GM18858 (cell line): ENCODE data around the gene MICOS13.
"Not testable (repeated sequence)": the region's sequence is repeated elsewhere in the genome, so short reads cannot be mapped to it uniquely, and the experiment has no call there.

Experiments
- ATAC-seq: cut with Tn5 transposase; IDR thresholded peaks from one replicate; pipeline ENCODE4 v1.9.1; 2021; ENCODE audit not compliant: unreplicated experiment

The MICOS13 gene, protein sequence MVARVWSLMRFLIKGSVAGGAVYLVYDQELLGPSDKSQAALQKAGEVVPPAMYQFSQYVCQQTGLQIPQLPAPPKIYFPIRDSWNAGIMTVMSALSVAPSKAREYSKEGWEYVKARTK

DNA sequence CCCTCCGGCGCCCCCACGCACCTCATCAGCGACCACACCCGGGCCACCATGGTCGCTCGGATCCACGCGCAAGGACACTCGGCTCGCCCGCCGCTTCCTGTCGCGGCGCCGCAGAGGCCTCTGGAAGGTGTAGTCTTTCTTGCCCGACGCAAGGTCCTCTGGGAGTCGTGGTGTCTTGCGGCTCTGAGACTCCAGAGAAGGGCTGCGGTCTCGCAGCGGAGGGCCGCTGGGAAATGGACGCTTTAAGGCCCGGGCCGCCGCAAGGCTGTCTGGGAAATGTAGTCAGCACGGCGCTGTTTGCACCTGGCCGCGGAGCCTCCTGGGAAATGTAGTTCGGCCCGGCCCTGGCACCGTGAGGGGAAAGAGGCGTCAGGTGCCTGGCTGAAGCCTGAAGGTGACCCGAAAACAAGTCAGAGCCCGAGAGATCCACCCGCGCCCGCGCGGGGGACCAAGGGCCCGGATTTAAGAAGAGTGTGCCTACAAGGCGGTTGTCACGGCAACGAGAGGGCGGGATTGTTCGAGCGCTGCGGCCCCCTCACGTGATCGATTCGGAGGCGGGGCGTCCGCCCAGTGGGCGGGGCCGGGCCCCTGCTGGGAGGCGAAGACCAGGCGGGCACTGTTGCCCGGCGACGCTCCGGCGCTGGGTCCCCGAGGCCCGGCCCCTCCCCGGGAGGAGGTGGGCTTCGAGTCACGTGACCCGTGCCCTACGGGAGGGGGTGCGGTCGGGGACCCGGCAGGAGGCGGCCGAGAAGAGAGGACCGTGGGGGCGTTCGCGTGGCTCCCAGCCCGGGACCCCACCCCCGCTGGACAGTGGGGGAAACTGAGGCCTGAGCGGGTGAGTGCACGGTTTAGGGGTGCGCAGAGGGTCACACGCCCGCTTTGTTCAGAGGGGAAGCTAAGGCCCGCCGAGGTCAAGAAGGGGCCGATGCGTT lies at the start of gene MICOS13, which contains the start of gene HSD11B1L:
MICOS13 (minus strand) TSS at position 80 of the 932 bp plus-strand sequence; CDS start at position 50, 30 bp downstream.
HSD11B1L (plus strand) TSS at position 591 of the 932 bp plus-strand sequence. CDS start 3,806 bp downstream, outside the sequence.
- peak; percentile 82 for ATAC-seq

DNA sequence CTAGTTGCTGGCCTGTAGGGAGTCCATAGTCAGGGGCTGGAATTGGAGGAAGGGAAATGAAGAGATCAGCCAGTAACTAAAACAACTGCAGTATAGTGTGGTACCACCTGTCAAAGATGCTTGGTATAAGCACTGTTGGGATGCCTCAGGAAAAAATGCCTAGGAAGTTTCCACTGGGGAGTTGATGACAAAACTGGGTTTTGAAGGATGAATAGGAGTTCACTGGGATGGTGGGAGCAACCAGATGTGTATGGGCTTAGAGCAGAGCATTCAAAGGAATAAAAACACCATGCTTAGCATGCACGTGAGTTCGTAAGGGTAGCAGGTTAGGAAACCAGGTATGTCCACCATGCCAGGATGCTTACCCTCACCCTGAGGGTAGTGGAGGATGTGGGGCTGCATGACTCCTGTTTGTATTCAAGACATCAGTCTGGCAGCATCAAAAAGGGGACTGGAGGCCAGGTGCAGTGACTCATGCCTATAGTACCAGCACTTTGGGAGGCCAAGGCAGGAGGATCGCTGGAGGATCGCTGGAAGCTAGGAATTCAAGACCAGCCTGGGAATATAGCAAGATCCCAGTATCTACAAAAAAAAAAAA lies 47.2 kb upstream of the MICOS13 start:
- no peak for ATAC-seq

GRCh38 chr19:5719961-5720790 lies 39.9 kb upstream of the MICOS13 start, which contains the start of the genes CATSPERD and LONP1:
Gene CATSPERD, plus strand, starts transcription at chr19:5720637. Its CDS starts 101 bp downstream, at chr19:5720738.
Gene LONP1, minus strand, starts transcription at chr19:5720146. Its CDS starts 14 bp downstream, at chr19:5720132.
- ATAC-seq: peak; percentile 71

- ATAC-seq: no peak
Measured at GRCh38 chr19:5719274-5719960, 39.1 kb upstream of the MICOS13 start.

GRCh38 chr19:5718579-5719273 lies 38.4 kb upstream of the MICOS13 start:
- no peak for ATAC-seq

DNA sequence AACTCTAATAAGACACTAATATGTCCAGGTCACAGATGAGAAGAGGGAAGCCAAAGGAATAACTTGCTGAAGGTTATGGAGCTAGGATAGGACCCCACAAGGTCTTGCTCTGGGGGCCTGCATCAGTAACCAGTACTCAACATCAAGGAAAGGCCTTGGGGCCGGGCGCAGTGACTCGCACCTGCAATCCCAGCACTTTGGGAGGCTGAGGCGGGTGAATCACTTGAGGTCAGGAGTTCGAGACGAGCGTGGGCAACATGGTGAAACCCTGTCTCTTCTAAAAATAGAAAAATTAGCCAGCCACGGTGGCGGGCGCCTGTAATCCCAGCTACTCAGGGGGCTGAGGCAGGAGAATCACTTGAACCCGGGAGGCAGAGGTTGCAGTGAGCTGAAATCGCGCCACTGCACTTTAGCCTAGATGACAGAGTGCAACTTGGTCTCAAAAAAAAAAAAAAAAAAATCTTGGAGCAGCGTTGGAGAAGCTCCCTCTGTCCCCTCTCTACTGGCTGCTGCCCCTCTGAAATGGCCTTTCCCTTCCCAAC lies 37.8 kb upstream of the MICOS13 start:
- ATAC-seq: no peak

- ATAC-seq: no peak
Measured at GRCh38 chr19:5717215-5717935, 37.1 kb upstream of the MICOS13 start.

GRCh38 chr19:5714816-5715215 lies 34.5 kb upstream of the MICOS13 start:
- no peak for ATAC-seq

- no peak for ATAC-seq
Measured at GRCh38 chr19:5713228-5713627, 32.9 kb upstream of the MICOS13 start.

DNA sequence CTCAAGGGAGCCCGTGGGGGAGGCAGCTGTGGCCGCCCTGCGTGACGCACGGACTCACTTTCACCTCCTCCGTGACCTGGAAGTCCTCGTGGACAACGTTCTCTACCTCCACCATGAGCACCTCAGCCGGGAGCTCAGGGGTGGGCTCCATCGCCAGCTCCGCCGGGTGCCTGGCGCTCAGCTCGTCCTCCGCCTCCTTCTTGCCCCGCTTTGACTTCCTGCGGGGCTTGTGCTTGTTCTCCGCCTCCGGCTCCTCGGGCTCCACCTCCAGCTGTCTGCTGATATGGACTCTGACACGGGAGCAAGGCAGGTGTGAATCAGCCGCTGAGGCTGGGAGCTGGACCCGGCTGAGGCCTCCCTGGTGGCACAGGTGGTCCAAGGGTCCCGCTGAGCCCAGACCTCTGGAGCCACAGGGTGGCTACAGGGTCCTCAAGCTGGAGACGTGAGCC lies 31.4 kb upstream of the MICOS13 start:
- no peak for ATAC-seq

- ATAC-seq: no peak
Measured at GRCh38 chr19:5711025-5711424, 30.7 kb upstream of the MICOS13 start.

DNA sequence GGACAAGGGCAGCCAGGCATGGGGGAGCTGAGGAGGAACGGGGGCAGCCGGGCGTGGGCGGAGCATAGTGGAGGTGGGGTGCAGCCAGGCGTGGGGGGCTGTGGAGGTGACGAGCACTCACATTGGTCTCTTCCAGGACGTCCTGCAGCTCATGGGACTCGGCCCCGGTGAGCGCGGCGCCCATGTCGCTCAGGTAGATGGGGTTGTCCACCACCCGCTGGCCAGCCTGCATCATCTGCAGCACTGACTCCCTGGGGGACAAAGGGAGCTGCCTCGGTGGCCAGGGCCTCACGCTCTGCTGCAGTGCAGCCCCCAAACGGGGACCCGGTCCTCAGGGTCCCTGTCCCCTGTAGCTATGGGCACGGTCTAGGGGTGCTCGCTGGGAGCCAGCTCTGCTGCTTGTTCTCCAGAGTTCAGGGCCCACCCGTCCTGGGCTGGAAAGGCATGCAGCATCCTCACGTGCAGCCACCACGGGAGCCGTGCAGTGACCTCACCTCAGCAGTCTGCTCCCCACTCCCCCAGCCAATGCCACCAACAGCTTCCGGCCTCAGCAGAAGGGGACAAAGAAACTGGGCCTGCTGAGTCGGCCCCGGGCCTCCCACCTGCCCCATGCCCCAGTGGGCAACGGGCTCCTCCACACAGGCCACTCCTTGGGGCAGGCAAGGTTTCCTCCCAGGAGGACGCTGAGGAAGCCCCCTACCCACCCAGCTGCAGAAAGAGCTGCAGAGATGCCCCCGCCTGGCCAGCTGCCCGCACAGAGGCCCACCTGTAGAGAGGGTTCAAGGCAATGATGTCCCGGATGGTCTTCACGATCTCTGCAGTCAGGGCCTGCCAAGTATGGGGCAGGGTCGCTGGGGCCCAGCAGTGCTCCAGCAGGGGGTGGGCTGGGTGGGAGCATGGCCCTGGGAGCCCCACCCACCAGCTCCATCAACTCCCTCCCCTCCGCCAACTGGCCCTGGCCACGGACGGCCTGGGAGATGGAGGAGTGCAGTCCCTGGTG lies 27.6 kb upstream of the MICOS13 start:
- ATAC-seq: no peak

DNA sequence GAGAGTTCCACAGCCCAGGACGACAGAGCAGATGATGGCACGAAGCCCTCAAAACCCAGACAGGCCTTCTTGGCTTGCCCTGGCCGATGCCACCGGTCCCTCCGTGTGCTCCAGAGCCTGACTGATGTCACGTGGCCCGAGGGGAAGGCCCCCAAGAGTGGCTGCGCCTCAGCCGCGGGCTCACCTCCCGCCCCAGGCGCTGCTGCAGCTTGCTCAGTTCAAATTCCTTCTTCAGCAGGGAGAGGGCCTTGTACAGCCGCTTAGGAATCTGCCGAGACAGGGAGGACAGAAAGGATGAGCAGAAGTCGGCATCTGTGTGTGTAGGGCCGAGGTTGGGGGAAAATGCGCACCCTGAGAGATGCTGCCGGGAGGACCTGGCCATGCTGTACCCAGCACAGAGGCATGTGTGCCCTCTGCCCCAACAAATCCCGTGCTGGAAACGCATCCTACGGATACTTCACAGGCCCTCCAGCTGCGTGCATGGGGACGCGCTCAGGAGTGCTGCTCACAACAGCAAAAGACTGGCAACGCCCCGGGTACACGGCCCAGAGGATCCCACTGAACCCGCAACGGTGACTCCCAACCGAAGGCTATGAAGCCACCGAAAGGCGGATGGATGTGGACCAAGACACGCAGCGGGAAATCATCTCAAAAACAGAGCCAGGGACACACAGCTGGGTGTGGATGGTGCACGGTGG lies 26.7 kb upstream of the MICOS13 start:
- ATAC-seq: no peak

DNA sequence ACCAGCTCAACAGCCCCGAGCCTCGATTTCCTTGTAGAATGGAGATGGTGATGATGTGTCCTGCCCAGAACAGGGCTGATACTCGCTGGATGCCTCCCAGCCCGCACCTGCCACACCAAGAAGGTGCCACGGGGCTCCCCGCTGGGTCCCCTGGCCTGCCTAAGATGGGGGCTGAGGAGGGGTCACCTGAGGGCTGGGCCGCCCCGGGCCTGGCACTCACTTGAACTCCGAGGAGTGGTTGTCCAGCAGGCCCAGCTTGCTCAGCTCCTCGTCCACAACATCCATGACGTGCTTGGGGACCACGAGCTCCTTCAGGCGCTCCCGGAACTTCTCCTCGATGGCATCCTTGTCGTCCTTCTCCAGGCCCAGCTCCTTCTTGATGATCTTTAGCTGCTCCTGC lies 25.2 kb upstream of the MICOS13 start:
- no peak for ATAC-seq

- no peak for ATAC-seq
Measured at GRCh38 chr19:5703819-5704818, 23.8 kb upstream of the MICOS13 start.

GRCh38 chr19:5702053-5702410 lies 21.7 kb upstream of the MICOS13 start:
- not testable (repeated sequence) for ATAC-seq
